H1 (cell line): ENCODE results near the gene STIL. TPM values are rescaled to one million over a fixed set of nuclear protein-coding genes. Genes with fewer than 3 reads are reported as not detected.

Experiments used
- CTCF ChIA-PET: fragments of 300-600 bp; sonication (Branson Sonifier 250); formaldehyde crosslinking; loops from one replicate; lab custom pipeline; 2021; ENCODE audit not compliant: partially characterized antibody; lab: Charles Lee
- POLR2A ChIA-PET: fragments of 300-600 bp; sonication (Branson Sonifier 250); formaldehyde crosslinking; loops from one replicate; lab custom pipeline; 2021; ENCODE audit warnings: inconsistent platforms; ENCODE audit not compliant: partially characterized antibody; lab: Charles Lee
- DNase-seq, 2 experiments: peaks; one replicate each; pipeline versions ENCODE4 v3.0.0 to v3.0.0-alpha.2; 2010 to 2022; ENCODE audit warnings: low spot score in 2 of 2, low read depth in 1 of 2, mixed read lengths in 1 of 2
- FAIRE-seq: peaks from 2 replicates; lab custom pipeline; 2011; peaks lifted over from hg19 to GRCh38; lab: Jason Lieb, UNC
- H2AFZ ChIP-seq: 2 replicates; pipeline ENCODE4 v1.8.1; 2012; ENCODE audit warnings: low read length, inconsistent platforms
- H2AK5ac ChIP-seq: 2 replicates; pipeline ENCODE4 v1.6.1; 2013; ENCODE audit warnings: low read depth, low read length
- H2BK120ac ChIP-seq: replicated peaks from 2 replicates; pipeline ENCODE3; 2013; ENCODE audit warnings: low read depth, low read length, inconsistent platforms
- H2BK12ac ChIP-seq: 2 replicates; pipeline ENCODE4 v1.6.1; 2013; ENCODE audit warnings: low read depth, low read length
- H2BK15ac ChIP-seq: 2 replicates; pipeline ENCODE4 v1.6.1; 2013; ENCODE audit warnings: low read length
- H2BK20ac ChIP-seq: 2 replicates; pipeline ENCODE4 v1.6.1; 2013; ENCODE audit warnings: low read length
- H2BK5ac ChIP-seq: 2 replicates; pipeline ENCODE4 v1.6.1; 2013; ENCODE audit warnings: low read depth, low read length
- H3K14ac ChIP-seq: 2 replicates; pipeline ENCODE4 v1.6.1; 2013; ENCODE audit warnings: inconsistent platforms; ENCODE audit not compliant: insufficient read length
- H3K18ac ChIP-seq: 2 replicates; pipeline ENCODE4 v1.6.1; 2013; ENCODE audit warnings: low read length; ENCODE audit errors: extremely low read depth
- H3K23ac ChIP-seq: 2 replicates; pipeline ENCODE4 v1.6.1; 2013; ENCODE audit warnings: inconsistent platforms; ENCODE audit not compliant: insufficient read length
- H3K23me2 ChIP-seq: 2 replicates; pipeline ENCODE4 v1.6.1; 2013; ENCODE audit warnings: low read depth, low read length
- H3K27ac ChIP-seq: 2 replicates; pipeline ENCODE4 v1.6.1; 2011; ENCODE audit warnings: low read depth, low read length, inconsistent platforms
- H3K27me3 ChIP-seq, 4 experiments: replicated peaks in 1 of 4; 1 replicate in 1 of 4; 2 replicates in 3 of 4; pipeline versions ENCODE4 v1.6.1 to v1.8.1; 2011 to 2013; ENCODE audit warnings: low read length in 3 of 4, mild to moderate bottlenecking in 3 of 4, inconsistent platforms in 2 of 4, mixed read lengths in 2 of 4, moderate library complexity in 1 of 4; ENCODE audit not compliant: control insufficient read depth in 3 of 4, insufficient read depth in 3 of 4; ENCODE audit errors: extremely low read depth in 1 of 4
- H3K36me3 ChIP-seq, 4 experiments: 2 replicates each; pipeline versions ENCODE4 v1.6.1 to v1.8.1; 2011 to 2013; ENCODE audit warnings: mild to moderate bottlenecking in 4 of 4, low read length in 3 of 4, moderate library complexity in 2 of 4, control low read depth in 1 of 4, inconsistent platforms in 1 of 4; ENCODE audit not compliant: insufficient read depth in 4 of 4, control insufficient read depth in 2 of 4
- H3K4ac ChIP-seq: replicated peaks from 2 replicates; pipeline ENCODE3; 2013; ENCODE audit warnings: low read length, low read depth, mixed read lengths, inconsistent platforms; ENCODE audit not compliant: insufficient read length
- H3K4me1 ChIP-seq, 4 experiments: replicated peaks in 1 of 4; 1 replicate in 1 of 4; 2 replicates in 3 of 4; pipeline versions ENCODE4 v1.6.1 to v1.8.1; 2011 to 2013; ENCODE audit warnings: low read length in 3 of 4, inconsistent platforms in 2 of 4, mixed read lengths in 1 of 4; ENCODE audit not compliant: insufficient read depth in 4 of 4, control insufficient read depth in 3 of 4
- H3K4me2 ChIP-seq, 2 experiments: 2 replicates each; pipeline versions ENCODE4 v1.6.1 to v1.8.1; 2011 to 2013; ENCODE audit warnings: low read depth in 2 of 2, low read length in 2 of 2, control low read depth in 1 of 2, inconsistent platforms in 1 of 2, mild to moderate bottlenecking in 1 of 2; ENCODE audit not compliant: insufficient read depth in 1 of 2
- H3K4me3 ChIP-seq, 4 experiments: fragments of 200-600, 300-600 bp in 1 of 4; sonication (generic), shearing (Covaris generic), sonication (Bioruptor Twin) in 1 of 4; 2 replicates each; pipeline versions ENCODE4 v1.5.1 to v1.8.1; 2011 to 2016; ENCODE audit warnings: low read length in 4 of 4, low read depth in 3 of 4, control low read depth in 2 of 4, inconsistent platforms in 2 of 4, mild to moderate bottlenecking in 2 of 4, mixed read lengths in 1 of 4, moderate library complexity in 1 of 4; ENCODE audit not compliant: insufficient read depth in 2 of 4; ENCODE audit errors: extremely low read depth in 1 of 4
- H3K56ac ChIP-seq: replicated peaks from 2 replicates; pipeline ENCODE3; 2013; ENCODE audit warnings: low read depth, mild to moderate bottlenecking, mixed read lengths, low read length, inconsistent platforms; ENCODE audit not compliant: insufficient read length
- H3K79me1 ChIP-seq: 2 replicates; pipeline ENCODE4 v1.6.1; 2013; ENCODE audit warnings: low read depth, low read length, control low read depth
- H3K79me2 ChIP-seq, 2 experiments: 2 replicates each; pipeline versions ENCODE4 v1.6.1 to v1.8.1; 2012 to 2013; ENCODE audit warnings: low read length in 2 of 2, mild to moderate bottlenecking in 2 of 2, inconsistent platforms in 1 of 2; ENCODE audit not compliant: insufficient read depth in 2 of 2, control insufficient read depth in 1 of 2
- H3K9ac ChIP-seq, 4 experiments: replicated peaks in 1 of 4; 1 replicate in 1 of 4; 2 replicates in 3 of 4; pipeline versions ENCODE4 v1.6.1 to v1.8.1; 2011 to 2013; ENCODE audit warnings: low read depth in 3 of 4, low read length in 3 of 4, control low read depth in 2 of 4, mild to moderate bottlenecking in 2 of 4, moderate library complexity in 2 of 4, inconsistent platforms in 1 of 4; ENCODE audit errors: extremely low read depth in 1 of 4
- H3K9me3 ChIP-seq, 2 experiments: 2 replicates each; pipeline versions ENCODE4 v1.6.1 to v1.8.1; 2012 to 2013; ENCODE audit warnings: mild to moderate bottlenecking in 2 of 2, moderate library complexity in 2 of 2, control low read depth in 1 of 2, inconsistent platforms in 1 of 2, low read depth in 1 of 2, low read length in 1 of 2, mixed read lengths in 1 of 2; ENCODE audit not compliant: insufficient read depth in 2 of 2
- H4K20me1 ChIP-seq, 2 experiments: replicated peaks in 1 of 2; 2 replicates each; pipeline versions ENCODE3 to v1.8.1; 2011 to 2013; ENCODE audit warnings: inconsistent platforms in 2 of 2, low read length in 2 of 2, mild to moderate bottlenecking in 1 of 2; ENCODE audit not compliant: insufficient read depth in 2 of 2, control insufficient read depth in 1 of 2
- H4K5ac ChIP-seq: 2 replicates; pipeline ENCODE4 v1.6.1; 2013; ENCODE audit warnings: low read length, low read depth, mixed read lengths, inconsistent platforms; ENCODE audit not compliant: insufficient read length
- H4K8ac ChIP-seq: 2 replicates; pipeline ENCODE4 v1.8.0; 2013; ENCODE audit warnings: mild to moderate bottlenecking, moderate library complexity, low read length, inconsistent platforms; ENCODE audit not compliant: insufficient read depth; ENCODE audit errors: extremely low read depth
- H4K91ac ChIP-seq: replicated peaks from 2 replicates; pipeline ENCODE3; 2013; ENCODE audit warnings: low read length, mixed read lengths, inconsistent platforms; ENCODE audit not compliant: insufficient read length
- NRF1 ChIP-seq: IDR thresholded peaks from 2 replicates; pipeline ENCODE4 v1.6.1; 2011; ENCODE audit warnings: mild to moderate bottlenecking, low read depth, low read length, improper control_type of control experiment
- PHF8 ChIP-seq: fragments of 200-600 bp; sonication (generic); conservative IDR thresholded peaks from 2 replicates; pipeline ENCODE4 v1.7.1; 2012; ENCODE audit warnings: low read depth, mild to moderate bottlenecking, inconsistent platforms, low read length, moderate library complexity
- WGBS, 2 experiments: shearing (Covaris generic) in 1 of 2; methylation state at CpG; one replicate each; pipeline versions ENCODE4 v1.1.6 to v1.1.7; 2013 to 2015; ENCODE audit warnings: low lambda C conversion rate in 2 of 2, mixed read lengths in 2 of 2, inconsistent platforms in 1 of 2, low coverage in 1 of 2, missing lambda C conversion rate in 1 of 2; ENCODE audit not compliant: insufficient replicate concordance in 2 of 2, insufficient coverage in 1 of 2, insufficient read length in 1 of 2; ENCODE audit errors: extremely low coverage in 1 of 2, missing lambda C conversion rate in 1 of 2; 5-methylcytosine and 5-hydroxymethylcytosine counted together
- polyA plus RNA-seq, 7 experiments: library from polyadenylated mRNA; depleted of rRNA in 3 of 7; stranded (reverse) in 5 of 7; unstranded in 2 of 7; fragments of >200 nt in 5 of 7; fragments of 200-250 nt in 2 of 7; gene quantifications; 1 replicate in 5 of 7; 2 replicates in 1 of 7; 4 replicates in 1 of 7; pipeline versions ENCODE4 v1.2.1 to v1.2.3, GENCODE V29; 2011 to 2013; ENCODE audit warnings: missing spikeins in 2 of 7, mixed read lengths in 2 of 7
- total RNA-seq: library from RNA; stranded (reverse); fragmentation: NEBNext Ultra II Directional; extraction: Animal tissue kit (Norgen Biotek cat#: 25700); gene quantifications from 2 replicates; pipeline ENCODE4 v1.2.1, GENCODE V29; 2021

Gene STIL
- total and polyA plus RNA-seq, 2 of the 8 experiments (the other 6 are each of a cell fraction or from before 2014, with no cell fraction given): 13.6 to 25.1 TPM

DNA sequence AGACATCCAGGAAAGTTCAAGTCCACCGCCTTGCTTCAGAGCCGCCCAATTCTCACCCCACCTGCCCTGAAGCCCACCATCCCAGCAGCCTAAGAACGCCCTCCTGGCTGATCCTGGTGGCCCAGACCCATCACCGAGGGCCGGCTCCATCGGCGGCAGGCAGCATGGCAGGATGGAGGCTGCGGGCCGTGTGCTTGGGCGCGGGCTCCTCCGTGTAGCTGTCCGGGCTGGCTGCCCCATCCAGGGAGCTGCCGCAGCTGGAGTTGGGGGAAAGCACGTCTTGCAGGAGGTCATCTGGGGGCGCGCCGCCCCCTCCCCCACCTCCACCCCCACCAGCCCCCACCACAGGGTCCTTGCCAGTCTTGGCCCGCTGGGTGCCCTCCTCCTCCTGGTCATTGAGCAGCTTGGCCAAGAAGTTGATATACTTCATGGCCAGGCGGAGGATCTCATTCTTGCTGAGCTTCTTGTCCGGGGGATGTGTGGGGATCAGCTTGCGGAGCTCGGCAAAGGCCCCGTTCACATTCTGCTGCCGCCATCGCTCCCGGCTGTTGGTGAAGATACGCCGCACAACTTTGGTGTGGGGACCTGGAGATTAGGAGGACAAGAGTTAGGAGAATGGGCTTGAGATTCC, 94.2 kb downstream of the STIL start:
- Histone ChIP-seq H4K5ac (no peak overlapping the region), H2AK5ac (no peak overlapping the region), H4K91ac (no peak overlapping the region), H3K14ac (no peak overlapping the region), H2BK20ac (no peak overlapping the region), H3K23ac (no peak overlapping the region), H3K9me3 (no peaks in the 10 kb centered on the region), H3K23me2 (peaks cover 3% of the 10 kb centered on the region; the same call in 1 of the 2 replicates), H4K20me1 (peaks cover 2 to 7% of the 10 kb centered on the region in 2 experiments), H2BK15ac (no peak overlapping the region), H3K4ac (no peak overlapping the region), H2BK12ac (no peak overlapping the region), H3K27ac (no peak overlapping the region), H3K18ac (no peak overlapping the region), H4K8ac (no peak overlapping the region), H2BK120ac (no peak overlapping the region), H2BK5ac (no peak overlapping the region), H3K4me1 (peaks cover 0 to 9% (median 8%) of the 10 kb centered on the region in 4 experiments; a peak in 6 of 7 replicates), H2AFZ (no peak overlapping the region), H3K36me3 (no peaks in the 10 kb centered on the region), H3K79me1 (no peaks in the 10 kb centered on the region), H3K9ac (no peak overlapping the region), H3K56ac (no peak overlapping the region), H3K27me3 (peaks cover 36 to 60% (median 51%) of the 10 kb centered on the region in 4 experiments), H3K79me2 (no peaks in the 10 kb centered on the region), H3K4me3 (no peak overlapping the region), H3K4me2 (no peak overlapping the region)
- WGBS, 2 experiments: 88% methylated on average over 21 of the region's 29 CpGs; no CpG with 5 or more reads in 1 of the 2 experiments
- ChIA-PET CTCF (interaction anchor here (0.8 to 1.9 kb wide), 6 partner anchors 9 to 28 kb away, joined by 3 to 8 read pairs (median 3); no protein-coding TSS in a partner anchor), POLR2A (no interaction called here)
- FAIRE-seq: no peak
- no peak for DNase-seq
- TF ChIP-seq NRF1 (no peak), PHF8 (no peak)
